ENCODE data around the gene PI16. TPM values are rescaled to one million over a fixed set of nuclear protein-coding genes. Genes with fewer than 3 reads are reported as not detected.

Gene PI16
- total and polyA plus RNA-seq, 2 of the 13 experiments (the other 11 are each of a cell fraction or from before 2014, with no cell fraction given), result not detected

- no peak for TF ChIP-seq RAD21 (CRISPR knock-in tag; IDR thresholded peaks at IDR 0.05)
- peak; percentile 62 for TF ChIP-seq FOSL2 (CRISPR knock-in tag; IDR thresholded peaks at IDR 0.05)
- TF ChIP-seq ZNF891 (CRISPR knock-in tag; IDR thresholded peaks at IDR 0.05), result no peak
- 95% methylated on average over 4 of the region's 4 CpGs for WGBS (ENCODE audit: low lambda C conversion rate)
- Histone ChIP-seq H3K27ac (ENCODE audit: extremely low read length, insufficient read depth, low read length) (no peak overlapping the region), H3K9me3 (ENCODE audit: low read length) (no peaks in the 10 kb centered on the region), H3K9ac (ENCODE audit: insufficient read depth, low read depth, low read length) (no peak overlapping the region), H3K27me3 (ENCODE audit: control insufficient read depth in 1 of 2, insufficient read depth in 2 of 2, low read length in 2 of 2) (no peaks in the 10 kb centered on the region), H3K4me2 (ENCODE audit: low read depth, low read length) (no peak overlapping the region), H3K36me3 (replicated peaks in 1 of 2; ENCODE audit: control insufficient read depth in 1 of 2, insufficient read depth in 2 of 2, low read length in 2 of 2) (peaks cover 7 to 45% of the 10 kb centered on the region in 2 experiments; a peak in 4 of 5 replicates), H3K4me3 (replicated peaks in 1 of 3; ENCODE audit: insufficient read depth in 1 of 3, low read depth in 2 of 3, low read length in 3 of 3) (no peak overlapping the region), H4K20me1 (ENCODE audit: insufficient read depth, low read length) (no peaks in the 10 kb centered on the region), H3K4me1 (ENCODE audit: insufficient read depth, low read length) (no peaks in the 10 kb centered on the region), H2AFZ (ENCODE audit: low read length) (no peak overlapping the region), H3K79me2 (ENCODE audit: insufficient read depth, low read length) (no peaks in the 10 kb centered on the region)
- FAIRE-seq (no peak), ATAC-seq (no peak), DNase-seq (ENCODE audit: low spot score) (no peak)
- ChIA-PET POLR2A (no interaction called here), CTCF (ENCODE audit: low intra/inter-chr PET ratio, low total read pairs) (no interaction called here)
- no TSS peak for BruUV-seq (replicated peaks)
- intact Hi-C loops (cut with micrococcal nuclease; ENCODE audit: unreplicated experiment), result no loop called here
- in situ Hi-C loops (cut with HindIII; ENCODE audit: extremely low pct_ligation_motif_present, low pct_unique_long_range_greater_than_20kb), result no loop called here
Measured at GRCh38 chr6:36920049-36920448, 34.5 kb upstream of the PI16 start.

- intact Hi-C loops (cut with micrococcal nuclease; ENCODE audit: unreplicated experiment), result no loop called here
- no peak overlapping the region for H3K27ac ChIP-seq (ENCODE audit: extremely low read length, insufficient read depth, low read length)
- H3K36me3 ChIP-seq (replicated peaks in 1 of 2; ENCODE audit: control insufficient read depth in 1 of 2, insufficient read depth in 2 of 2, low read length in 2 of 2), result peaks cover 5 to 40% of the 10 kb centered on the region in 2 experiments; a peak in 4 of 5 replicates
Measured at GRCh38 chr6:36920546-36920945, 34.0 kb upstream of the PI16 start.

More at GRCh38 chr6:36920546-36920945, 34.0 kb upstream of the PI16 start:
- Histone ChIP-seq H3K4me2 (ENCODE audit: low read depth, low read length) (no peak overlapping the region), H3K4me1 (ENCODE audit: insufficient read depth, low read length) (no peaks in the 10 kb centered on the region), H3K9me3 (ENCODE audit: low read length) (no peaks in the 10 kb centered on the region), H3K27me3 (ENCODE audit: control insufficient read depth in 1 of 2, insufficient read depth in 2 of 2, low read length in 2 of 2) (no peaks in the 10 kb centered on the region), H3K9ac (ENCODE audit: insufficient read depth, low read depth, low read length) (no peak overlapping the region), H4K20me1 (ENCODE audit: insufficient read depth, low read length) (no peaks in the 10 kb centered on the region), H3K4me3 (replicated peaks in 1 of 3; ENCODE audit: insufficient read depth in 1 of 3, low read depth in 2 of 3, low read length in 3 of 3) (no peak overlapping the region), H2AFZ (ENCODE audit: low read length) (no peak overlapping the region), H3K79me2 (ENCODE audit: insufficient read depth, low read length) (no peaks in the 10 kb centered on the region)
- WGBS (ENCODE audit: low lambda C conversion rate), result 88% methylated on average over 5 of the region's 5 CpGs
- no TSS peak for BruUV-seq (replicated peaks)
- CTCF ChIA-PET (ENCODE audit: low intra/inter-chr PET ratio, low total read pairs), result no interaction called here
- POLR2A ChIA-PET, result no interaction called here
- FAIRE-seq (no peak), ATAC-seq (no peak), DNase-seq (ENCODE audit: low spot score) (no peak)
- in situ Hi-C loops (cut with HindIII; ENCODE audit: extremely low pct_ligation_motif_present, low pct_unique_long_range_greater_than_20kb), result no loop called here
- no peak for TF ChIP-seq FOXC1 (CRISPR knock-in tag; IDR thresholded peaks at IDR 0.05; ENCODE audit: borderline replicate concordance)
- TF ChIP-seq NRL (CRISPR knock-in tag; IDR thresholded peaks at IDR 0.05; ENCODE audit: borderline replicate concordance), result no peak
- TF ChIP-seq NR0B2 (CRISPR knock-in tag; IDR thresholded peaks at IDR 0.05), result no peak
- no peak for TF ChIP-seq ZHX1 (CRISPR knock-in tag; IDR thresholded peaks at IDR 0.05; ENCODE audit: low read depth)
- no peak for TF ChIP-seq CBFB (CRISPR knock-in tag; IDR thresholded peaks at IDR 0.05)
- TF ChIP-seq ZNF766 (CRISPR knock-in tag; IDR thresholded peaks at IDR 0.05; ENCODE audit: borderline replicate concordance), result no peak
- TF ChIP-seq ZNF431 (CRISPR knock-in tag; IDR thresholded peaks at IDR 0.05; ENCODE audit: borderline replicate concordance, low read depth), result no peak
- no peak for TF ChIP-seq THAP7 (CRISPR knock-in tag; IDR thresholded peaks at IDR 0.05)

Data from HepG2 (cell line).